Esophagus squamous epithelium (tissue), 5 donors: Measurements from ENCODE around the gene CCDC116. TPM values are rescaled to one million over a fixed set of nuclear protein-coding genes. Genes with fewer than 3 reads are reported as not detected.
A peak's percentile ranks its signal among the peaks of the same experiment; 100 is the strongest.
"Not testable (repeated sequence)": the region's sequence is repeated elsewhere in the genome, so short reads cannot be mapped to it uniquely, and the experiment has no call there.

Experiments
- DNase-seq: peaks from one replicate; lab custom pipeline; 2025; lab: John Stamatoyannopoulos, UW
- H3K27ac ChIP-seq, 4 donors: fragments of 200-600 bp; sonication (generic); one replicate each; pipeline ENCODE4 v1.5.1; 2016 to 2019; ENCODE audit warnings: mild to moderate bottlenecking in 1 of 4
- H3K27me3 ChIP-seq, 4 donors: fragments of 200-600 bp; sonication (generic); 1 replicate in 3 of 4; 2 replicates in 1 of 4; pipeline versions ENCODE4 v1.5.1 to v1.6.0; 2017 to 2021; ENCODE audit warnings: antibody characterized with exemption in 1 of 4
- H3K36me3 ChIP-seq, 3 donors: fragments of 200-600 bp; sonication (generic); one replicate each; pipeline ENCODE4 v1.5.1; 2016 to 2019
- H3K4me1 ChIP-seq, 3 donors: fragments of 200-600 bp; sonication (generic); one replicate each; pipeline ENCODE4 v1.5.1; 2017 to 2019
- H3K4me3 ChIP-seq, 4 donors: fragments of 200-600 bp; sonication (generic); 1 replicate in 3 of 4; 2 replicates in 1 of 4; pipeline ENCODE4 v1.5.1; 2016 to 2019; ENCODE audit warnings: mild to moderate bottlenecking in 2 of 4, moderate library complexity in 1 of 4
- H3K9me3 ChIP-seq, 3 donors: fragments of 200-600 bp; sonication (generic); one replicate each; pipeline ENCODE4 v1.5.1; 2016 to 2019
- CTCF ChIP-seq, 6 experiments: fragments of 450-650 bp in 4 of 6; fragments of 200-600 bp in 2 of 6; sonication (generic) in 2 of 6; IDR thresholded peaks; one replicate each; pipeline ENCODE4 v1.5.1; 2016 to 2019; ENCODE audit warnings: antibody characterized with exemption in 6 of 6, mild to moderate bottlenecking in 4 of 6, moderate library complexity in 4 of 6
- POLR2A ChIP-seq, 4 donors: fragments of 450-650 bp; IDR thresholded peaks; one replicate each; pipeline ENCODE4 v1.6.1; 2017; ENCODE audit warnings: antibody characterized with exemption in 4 of 4, mild to moderate bottlenecking in 4 of 4, moderate library complexity in 3 of 4
- WGBS, 2 donors: methylation state at CpG; one replicate each; pipeline ENCODE4 v1.1.5; 2018; 5-methylcytosine and 5-hydroxymethylcytosine counted together
- intact Hi-C: fragments of 100-400 bp; cut with DNase I; formaldehyde crosslinking; loops from one replicate; pipeline ENCODE4 v1.15.0; 2022
- total RNA-seq, 4 donors: library from RNA; depleted of rRNA; stranded (reverse); fragments of >200 nt; gene quantifications; one replicate each; pipeline ENCODE4 v1.1.0, GENCODE V29; 2016
- donor health status: DM: yes; HTN: yes; CAD: no.

Gene CCDC116
- total RNA-seq, 4 donors from 2014 or later: 1.9 TPM; not detected in 3

GRCh38 chr22:21611210-21611977 lies 21.2 kb upstream of the CCDC116 start:
- no peak overlapping the region for H3K4me3 ChIP-seq
- H3K9me3 ChIP-seq: no peaks in the 10 kb centered on the region
- peaks cover 0 to 71% (median 10%) of the 10 kb centered on the region in 3 donors for H3K36me3 ChIP-seq
- WGBS, 2 donors: 69 to 88% methylated on average over 3 to 4 of the region's 4 CpGs
- H3K27me3 ChIP-seq: no peaks in the 10 kb centered on the region
- TF ChIP-seq CTCF (IDR thresholded peaks at IDR 0.05) (no peak), POLR2A (IDR thresholded peaks at IDR 0.05) (no peak)
- no peak for DNase-seq
- no peak overlapping the region for H3K27ac ChIP-seq
- H3K4me1 ChIP-seq: peaks cover 0 to 29% (median 3%) of the 10 kb centered on the region in 3 donors
- intact Hi-C loops: no loop called here

- intact Hi-C loops: no loop called here
- peak overlapping the region in 1 of 4 donors; percentile 42 for H3K27ac ChIP-seq
- peaks cover 0 to 82% (median 10%) of the 10 kb centered on the region in 3 donors for H3K36me3 ChIP-seq
- peak in 2 of 6 experiments; percentile 13 to 24 for TF ChIP-seq CTCF (IDR thresholded peaks at IDR 0.05)
- TF ChIP-seq POLR2A (IDR thresholded peaks at IDR 0.05): no peak
- DNase-seq: no peak
- 51 to 53% methylated on average over 5 to 6 of the region's 7 CpGs for WGBS, 2 donors
- H3K4me1 ChIP-seq: peaks cover 0 to 16% (median 0%) of the 10 kb centered on the region in 3 donors
- H3K9me3 ChIP-seq: no peaks in the 10 kb centered on the region
- no peak overlapping the region for H3K4me3 ChIP-seq
- H3K27me3 ChIP-seq: no peaks in the 10 kb centered on the region
Observed at GRCh38 chr22:21612858-21613257, 19.7 kb upstream of the CCDC116 start.

- no peak overlapping the region for H3K27ac ChIP-seq
- H3K27me3 ChIP-seq: no peaks in the 10 kb centered on the region
- DNase-seq: no peak
- peaks cover 0 to 16% (median 0%) of the 10 kb centered on the region in 3 donors for H3K4me1 ChIP-seq
- no peaks in the 10 kb centered on the region for H3K9me3 ChIP-seq
- TF ChIP-seq CTCF (IDR thresholded peaks at IDR 0.05) (no peak), POLR2A (IDR thresholded peaks at IDR 0.05) (no peak)
- intact Hi-C loops: no loop called here
- H3K36me3 ChIP-seq: peaks cover 0 to 89% (median 10%) of the 10 kb centered on the region in 3 donors
- H3K4me3 ChIP-seq: no peak overlapping the region
- WGBS, 2 donors: 94 to 97% methylated on average over 4 of the region's 4 CpGs
Observed at GRCh38 chr22:21613553-21614233, 18.9 kb upstream of the CCDC116 start.

GRCh38 chr22:21615731-21616130 lies 16.8 kb upstream of the CCDC116 start:
- no peak for DNase-seq
- WGBS, 2 donors: 73 to 85% methylated on average over 4 of the region's 4 CpGs
- Histone ChIP-seq H3K4me3 (no peak overlapping the region), H3K27me3 (no peaks in the 10 kb centered on the region), H3K27ac (no peak overlapping the region), H3K4me1 (peaks cover 0 to 16% (median 0%) of the 10 kb centered on the region in 3 donors), H3K9me3 (no peaks in the 10 kb centered on the region), H3K36me3 (peaks cover 0 to 90% (median 10%) of the 10 kb centered on the region in 3 donors)
- TF ChIP-seq CTCF (IDR thresholded peaks at IDR 0.05): no peak
- TF ChIP-seq POLR2A (IDR thresholded peaks at IDR 0.05): no peak
- intact Hi-C loops: no loop called here

GRCh38 chr22:21617337-21617736 lies 15.2 kb upstream of the CCDC116 start:
- H3K27me3 ChIP-seq, H3K27ac ChIP-seq, intact Hi-C loops, H3K4me3 ChIP-seq, H3K9me3 ChIP-seq, DNase-seq: not testable (repeated sequence)
- H3K36me3 ChIP-seq: peaks cover 0 to 88% (median 10%) of the 10 kb centered on the region in 3 donors
- whole genome bisulfite sequencing, 2 donors: 90 to 99% methylated on average over 3 to 6 of the region's 6 CpGs
- peaks cover 0 to 22% (median 3%) of the 10 kb centered on the region in 3 donors for H3K4me1 ChIP-seq
